Neuron (in vitro differentiated cells): Measurements from ENCODE around the gene WDR86.

Source experiments
- H2AFZ ChIP-seq: one replicate; pipeline ENCODE4 v1.6.1; 2013; ENCODE audit warnings: low read depth, mild to moderate bottlenecking, inconsistent platforms, low read length, moderate library complexity
- H3K27me3 ChIP-seq: one replicate; pipeline ENCODE4 v1.6.1; 2013; ENCODE audit warnings: low read length; ENCODE audit not compliant: insufficient read depth
- H3K36me3 ChIP-seq: one replicate; pipeline ENCODE4 v1.6.1; 2013; ENCODE audit warnings: low read length; ENCODE audit not compliant: insufficient read depth
- H3K4me1 ChIP-seq: one replicate; pipeline ENCODE4 v1.6.1; 2013; ENCODE audit warnings: low read length; ENCODE audit not compliant: insufficient read depth
- H3K4me3 ChIP-seq: 2 replicates; pipeline ENCODE4 v1.5.1; 2013; ENCODE audit warnings: mild to moderate bottlenecking, low read length, moderate library complexity
- H3K9me3 ChIP-seq: one replicate; pipeline ENCODE4 v1.6.1; 2013; ENCODE audit warnings: low read length

Gene WDR86

GRCh38 chr7:151393031-151393977, 16.5 kb downstream of the WDR86 start:
- no peaks in the 10 kb centered on the region for H3K9me3 ChIP-seq
- no peak overlapping the region for H3K4me3 ChIP-seq
- H3K27me3 ChIP-seq: no peaks in the 10 kb centered on the region
- H3K4me1 ChIP-seq: no peaks in the 10 kb centered on the region
- H3K36me3 ChIP-seq: peaks cover 3% of the 10 kb centered on the region
- H2AFZ ChIP-seq: no peak overlapping the region

DNA sequence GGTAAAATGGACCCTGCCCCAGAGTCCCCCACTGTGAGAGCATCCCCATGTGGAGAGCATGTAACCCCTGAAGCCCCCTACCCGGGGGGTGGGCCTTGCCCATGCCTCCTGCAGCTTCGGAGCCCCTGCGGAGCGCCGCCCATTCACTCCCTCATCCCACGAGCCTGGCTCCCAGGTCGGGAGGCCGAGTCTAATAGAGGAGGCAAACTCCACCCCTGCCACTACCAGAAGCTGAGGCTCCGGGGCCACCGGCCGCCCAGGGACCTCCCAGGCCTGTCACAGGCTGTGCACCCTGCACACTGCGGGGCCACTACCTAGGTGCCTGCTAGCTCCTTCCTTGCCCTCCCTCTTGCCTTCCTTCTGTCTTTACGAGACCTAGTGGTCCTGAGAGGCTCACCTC, 17.4 kb downstream of the WDR86 start:
- no peaks in the 10 kb centered on the region for H3K27me3 ChIP-seq
- no peaks in the 10 kb centered on the region for H3K4me1 ChIP-seq
- H3K36me3 ChIP-seq: no peaks in the 10 kb centered on the region
- no peak overlapping the region for H2AFZ ChIP-seq
- H3K9me3 ChIP-seq: no peaks in the 10 kb centered on the region
- no peak overlapping the region for H3K4me3 ChIP-seq

DNA sequence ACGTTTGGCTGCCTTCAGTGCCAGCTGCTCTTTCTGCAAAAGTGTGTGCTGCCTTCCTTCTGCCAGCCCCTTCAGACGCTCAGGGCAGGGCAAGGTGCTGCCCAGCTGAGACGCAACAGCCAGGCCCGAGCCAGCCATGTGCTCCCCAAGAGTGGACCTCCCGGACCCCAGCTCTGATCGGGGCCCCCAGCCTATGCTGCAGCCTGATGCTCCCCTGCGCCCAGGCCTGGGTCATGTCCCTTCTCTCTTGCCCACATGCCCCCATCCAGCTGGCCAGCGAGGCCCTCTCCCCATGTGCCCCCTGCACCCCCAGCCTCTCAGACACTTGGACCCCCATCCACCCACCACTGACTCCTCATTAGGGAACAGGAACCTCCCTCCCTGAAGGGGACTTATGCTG, 17.8 kb downstream of the WDR86 start:
- Histone ChIP-seq H3K9me3 (no peaks in the 10 kb centered on the region), H3K36me3 (no peaks in the 10 kb centered on the region), H2AFZ (no peak overlapping the region), H3K27me3 (no peaks in the 10 kb centered on the region), H3K4me1 (no peaks in the 10 kb centered on the region), H3K4me3 (no peak overlapping the region)

DNA sequence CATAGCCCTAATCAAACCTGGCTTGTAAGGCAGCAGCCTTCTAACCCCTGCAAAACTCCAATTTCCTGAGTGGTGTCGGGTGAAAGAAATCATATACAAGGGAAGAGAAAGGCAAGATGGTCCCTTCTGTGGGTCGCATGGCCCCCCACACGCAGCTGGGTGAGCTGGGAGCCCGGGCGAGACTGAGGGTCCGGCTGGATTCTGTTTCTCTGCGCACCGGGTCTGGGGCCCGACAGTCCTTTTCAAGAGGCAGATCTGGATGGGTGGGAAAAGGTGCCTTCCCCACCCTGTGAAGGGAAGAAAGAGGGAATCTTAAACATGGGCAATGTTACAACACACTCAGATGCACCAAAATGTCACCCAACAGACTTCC, 18.5 kb downstream of the WDR86 start:
- Histone ChIP-seq H3K36me3 (no peaks in the 10 kb centered on the region), H3K27me3 (no peaks in the 10 kb centered on the region), H3K9me3 (no peaks in the 10 kb centered on the region), H2AFZ (no peak overlapping the region), H3K4me3 (no peak overlapping the region), H3K4me1 (no peaks in the 10 kb centered on the region)

DNA sequence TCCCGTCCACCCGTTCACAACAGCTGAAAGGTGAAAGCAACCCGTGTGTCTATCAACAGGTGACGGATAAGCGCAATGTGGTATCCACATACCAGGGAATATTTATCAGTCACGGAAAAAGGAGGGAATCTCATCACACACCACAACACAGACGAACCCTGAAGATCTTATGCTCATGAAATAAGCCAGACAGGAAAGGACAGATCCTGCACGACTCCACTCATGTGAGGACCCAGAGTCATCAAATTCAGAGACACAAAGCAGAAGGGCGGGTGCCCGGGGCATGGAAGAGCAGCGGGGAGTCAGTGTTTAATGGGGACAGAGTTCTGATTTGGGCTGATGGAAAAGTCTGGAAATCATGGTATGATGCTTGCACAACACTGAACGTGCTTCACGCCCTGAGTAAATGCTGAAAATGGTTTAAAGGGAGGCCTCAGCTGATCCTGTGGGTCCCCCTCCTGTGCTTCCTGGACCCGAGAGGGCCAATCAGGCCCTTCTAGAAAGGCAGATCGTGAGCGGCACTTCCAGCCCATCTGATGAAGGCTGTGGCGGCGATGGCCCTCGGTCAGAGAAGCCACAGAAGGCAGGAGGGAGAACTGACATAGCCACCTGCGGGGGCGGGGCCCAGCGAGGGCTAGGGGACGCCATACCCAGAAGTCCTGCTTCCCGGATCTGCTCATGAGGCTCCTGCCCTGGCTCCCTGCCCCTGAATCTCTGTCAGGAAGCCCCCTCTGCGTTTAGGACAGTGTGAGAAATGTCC, 19.1 kb downstream of the WDR86 start:
- Histone ChIP-seq H3K36me3 (no peaks in the 10 kb centered on the region), H3K4me3 (no peak overlapping the region), H3K27me3 (no peaks in the 10 kb centered on the region)

DNA sequence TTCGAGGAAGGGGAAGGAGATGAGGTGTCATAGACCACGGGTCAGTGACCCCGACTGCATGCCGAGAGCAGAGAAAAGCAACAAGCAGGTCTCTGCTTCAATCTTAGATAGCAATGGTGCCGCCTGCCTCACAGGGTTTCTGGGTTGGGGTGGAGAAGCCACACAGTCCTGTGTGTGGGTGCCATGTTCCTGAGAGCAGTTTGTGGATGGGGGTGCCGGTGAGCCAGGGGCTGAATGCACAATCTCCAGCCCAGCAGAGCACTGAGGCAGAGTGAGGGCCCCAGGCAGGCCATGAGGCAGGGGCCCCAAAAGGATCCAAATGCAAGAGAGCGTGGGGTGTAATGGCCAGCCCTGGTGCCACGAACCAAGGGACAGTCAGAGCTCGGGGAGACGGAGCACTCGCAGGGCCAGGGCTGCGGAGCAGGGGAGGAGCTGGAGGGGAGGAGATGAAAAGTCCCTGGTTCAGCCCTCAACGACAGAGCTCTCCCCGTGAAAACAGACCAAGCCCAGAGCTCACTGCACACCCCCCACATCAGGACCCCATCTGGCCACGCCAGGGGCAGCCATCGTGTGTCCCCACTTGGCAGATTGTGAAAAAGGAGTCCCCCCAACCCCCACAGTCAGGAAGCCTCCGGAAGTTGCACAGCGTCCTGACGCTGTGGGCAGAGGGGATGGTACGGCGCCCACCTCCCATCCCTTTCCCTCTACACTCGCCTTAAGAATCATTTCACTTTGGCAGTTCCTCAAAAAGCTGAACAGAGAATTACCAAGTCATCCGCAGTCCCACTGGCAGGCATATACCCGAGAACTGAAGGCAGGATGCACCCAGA, 19.9 kb downstream of the WDR86 start:
- Histone ChIP-seq H3K36me3 (no peaks in the 10 kb centered on the region), H3K27me3 (no peaks in the 10 kb centered on the region), H3K4me1 (no peaks in the 10 kb centered on the region), H3K9me3 (no peaks in the 10 kb centered on the region), H3K4me3 (no peak overlapping the region), H2AFZ (no peak overlapping the region)

More for the DNA sequence above, 19.1 kb downstream of the WDR86 start:
- no peaks in the 10 kb centered on the region for H3K4me1 ChIP-seq
- H2AFZ ChIP-seq: no peak overlapping the region
- H3K9me3 ChIP-seq: no peaks in the 10 kb centered on the region

DNA sequence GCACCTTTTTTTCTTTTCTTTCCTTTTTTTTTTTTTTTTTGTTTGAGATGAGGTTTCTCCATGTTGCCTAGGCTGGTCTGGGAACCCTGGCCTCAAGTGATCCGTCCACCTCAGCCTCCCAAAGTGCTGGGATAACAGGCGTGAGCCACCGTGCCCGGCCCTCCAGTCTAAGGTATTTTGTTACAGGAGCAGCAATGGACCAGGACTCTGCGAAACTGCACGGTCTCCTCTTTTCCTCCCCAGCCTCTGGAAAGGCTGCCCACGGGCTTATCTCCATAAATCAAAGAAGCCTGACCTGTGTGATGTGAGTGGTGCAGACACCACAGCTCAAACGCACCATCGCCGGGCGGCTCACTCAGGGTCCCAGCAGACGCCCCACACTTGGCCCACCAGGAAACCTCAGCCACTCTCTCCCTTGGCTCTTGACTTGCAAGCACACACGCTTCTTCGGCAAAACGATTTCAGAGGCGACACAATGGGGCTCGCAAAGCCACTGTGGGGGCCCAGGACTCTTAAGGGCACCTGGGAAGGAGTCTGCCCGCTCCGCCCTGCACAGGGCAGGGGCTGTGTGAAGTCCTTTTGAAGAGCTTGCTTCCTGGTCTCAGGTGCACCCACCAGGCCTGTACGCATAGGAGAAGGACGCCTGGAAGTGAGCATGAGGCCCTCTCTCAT, 20.6 kb downstream of the WDR86 start:
- H2AFZ ChIP-seq: no peak overlapping the region
- no peak overlapping the region for H3K4me3 ChIP-seq
- no peaks in the 10 kb centered on the region for H3K27me3 ChIP-seq
- no peaks in the 10 kb centered on the region for H3K9me3 ChIP-seq
- H3K4me1 ChIP-seq: no peaks in the 10 kb centered on the region
- H3K36me3 ChIP-seq: no peaks in the 10 kb centered on the region

DNA sequence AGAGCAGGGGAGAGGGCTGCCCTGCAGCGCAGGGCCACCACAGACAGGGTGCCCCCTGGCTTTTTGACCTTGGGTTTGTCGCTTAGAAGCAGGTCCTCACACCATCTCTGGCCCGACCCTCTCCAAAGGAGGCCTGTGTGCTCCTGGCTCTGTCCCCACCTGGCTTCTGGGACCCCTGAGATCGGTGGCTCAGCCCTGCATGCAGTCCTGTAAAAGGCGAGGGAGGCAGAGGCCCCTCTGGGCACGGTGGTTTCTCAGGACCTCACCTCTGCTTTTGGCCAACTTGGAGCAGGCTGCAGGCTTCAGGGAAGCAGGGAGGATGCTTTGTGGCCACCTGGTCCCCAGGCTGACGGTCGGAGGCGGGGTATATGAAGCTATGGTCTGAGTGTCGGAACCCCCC, 21.4 kb downstream of the WDR86 start:
- no peaks in the 10 kb centered on the region for H3K36me3 ChIP-seq
- H3K9me3 ChIP-seq: no peaks in the 10 kb centered on the region
- H3K4me3 ChIP-seq: no peak overlapping the region
- no peak overlapping the region for H2AFZ ChIP-seq
- H3K4me1 ChIP-seq: no peaks in the 10 kb centered on the region
- H3K27me3 ChIP-seq: no peaks in the 10 kb centered on the region

DNA sequence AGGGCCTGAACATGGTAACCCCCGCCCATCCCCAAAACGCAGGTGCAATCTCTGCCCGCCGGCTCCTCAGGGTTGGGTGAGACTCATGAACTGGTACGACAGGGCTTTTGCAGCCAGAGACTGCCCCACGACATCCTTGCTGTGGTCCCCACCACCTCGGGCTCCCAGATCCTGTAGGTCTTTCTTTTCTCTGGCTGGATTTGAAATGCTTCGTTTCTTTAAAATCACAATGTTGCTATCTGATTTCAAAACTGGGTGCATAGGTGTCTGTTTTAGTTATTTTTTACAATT, 21.9 kb downstream of the WDR86 start:
- no peaks in the 10 kb centered on the region for H3K36me3 ChIP-seq
- H2AFZ ChIP-seq: no peak overlapping the region
- no peak overlapping the region for H3K4me3 ChIP-seq
- H3K27me3 ChIP-seq: no peaks in the 10 kb centered on the region
- no peaks in the 10 kb centered on the region for H3K9me3 ChIP-seq
- no peaks in the 10 kb centered on the region for H3K4me1 ChIP-seq

GRCh38 chr7:151387161-151388006, 22.5 kb downstream of the WDR86 start:
- no peaks in the 10 kb centered on the region for H3K27me3 ChIP-seq

GRCh38 chr7:151386301-151387160, 23.3 kb downstream of the WDR86 start:
- Histone ChIP-seq H3K4me3 (no peak overlapping the region), H2AFZ (no peak overlapping the region), H3K4me1 (no peaks in the 10 kb centered on the region), H3K27me3 (no peaks in the 10 kb centered on the region), H3K9me3 (no peaks in the 10 kb centered on the region), H3K36me3 (no peaks in the 10 kb centered on the region)

More at GRCh38 chr7:151387161-151388006, 22.5 kb downstream of the WDR86 start:
- Histone ChIP-seq H2AFZ (no peak overlapping the region), H3K36me3 (no peaks in the 10 kb centered on the region), H3K9me3 (no peaks in the 10 kb centered on the region), H3K4me3 (no peak overlapping the region), H3K4me1 (no peaks in the 10 kb centered on the region)
